Osteocyte (in vitro differentiated cells): ENCODE results near the gene CCDC174. TPM values are rescaled to one million over a fixed set of nuclear protein-coding genes. Genes with fewer than 3 reads are reported as not detected.
"Not testable (repeated sequence)": the region's sequence is repeated elsewhere in the genome, so short reads cannot be mapped to it uniquely, and the experiment has no call there.

ENCODE experiments used
- DNase-seq: peaks from one replicate; pipeline ENCODE4 v3.0.0; 2021; ENCODE audit warnings: mixed read lengths; ENCODE audit not compliant: unreplicated experiment; ENCODE audit errors: extremely low spot score
- H3K27ac Mint-ChIP-seq: one replicate; pipeline ENCODE4 v1.8.0; 2021; ENCODE audit warnings: mild to moderate bottlenecking, mixed read lengths; ENCODE audit not compliant: unreplicated experiment
- H3K27me3 Mint-ChIP-seq: one replicate; pipeline ENCODE4 v1.8.0; 2021; ENCODE audit warnings: mixed read lengths; ENCODE audit not compliant: unreplicated experiment
- H3K36me3 Mint-ChIP-seq: one replicate; pipeline ENCODE4 v1.8.0; 2021; ENCODE audit warnings: mixed read lengths; ENCODE audit not compliant: unreplicated experiment
- H3K4me1 Mint-ChIP-seq: one replicate; pipeline ENCODE4 v1.8.0; 2021; ENCODE audit warnings: mixed read lengths; ENCODE audit not compliant: unreplicated experiment
- H3K4me3 Mint-ChIP-seq: one replicate; pipeline ENCODE4 v1.8.0; 2021; ENCODE audit warnings: mild to moderate bottlenecking, moderate library complexity, mixed read lengths; ENCODE audit not compliant: unreplicated experiment
- H3K9me3 Mint-ChIP-seq: one replicate; pipeline ENCODE4 v1.8.0; 2021; ENCODE audit warnings: mixed read lengths; ENCODE audit not compliant: unreplicated experiment
- total RNA-seq: library from RNA; stranded (reverse); gene quantifications from 2 replicates; pipeline ENCODE4 v1.2.1, GENCODE V29; 2021
- TF ChIP-seq, protein P1 (sequence below): fragments of 200-600 bp; sonication (generic); IDR thresholded peaks from 2 replicates; pipeline ENCODE4 v1.5.0; 2021; ENCODE audit warnings: antibody characterized with exemption, mild to moderate bottlenecking, moderate library complexity

The CCDC174 gene
- total RNA-seq, 1 donor from 2014 or later: 18.4 TPM

DNA sequence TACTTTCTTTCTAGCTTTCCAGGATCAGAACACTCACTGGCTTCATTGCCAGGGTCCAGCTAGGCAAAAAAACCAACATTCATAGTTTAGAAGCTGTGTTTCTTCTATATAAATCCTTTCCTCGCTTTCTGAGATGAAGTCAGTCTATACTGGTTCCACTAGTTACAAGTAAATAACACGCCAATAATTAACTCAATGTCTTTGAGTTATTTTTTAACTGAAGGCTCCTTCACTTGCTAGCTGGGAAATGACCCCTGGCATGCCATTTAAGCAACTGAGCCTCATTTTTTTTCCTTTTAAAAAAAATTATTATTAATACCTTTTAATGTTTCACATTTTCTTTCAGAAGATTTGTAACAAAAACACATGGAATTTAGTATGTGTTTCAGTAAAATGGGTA, 2.1 kb upstream of the CCDC174 start:
- Mint-ChIP-seq H3K4me1 (peaks cover 25% of the 10 kb centered on the region), H3K27ac (no peak overlapping the region), H3K36me3 (peaks cover 6% of the 10 kb centered on the region), H3K4me3 (no peak overlapping the region), H3K9me3 (no peaks in the 10 kb centered on the region), H3K27me3 (peaks cover 6% of the 10 kb centered on the region)
- no peak for DNase-seq
- TF ChIP-seq, protein P1, sequence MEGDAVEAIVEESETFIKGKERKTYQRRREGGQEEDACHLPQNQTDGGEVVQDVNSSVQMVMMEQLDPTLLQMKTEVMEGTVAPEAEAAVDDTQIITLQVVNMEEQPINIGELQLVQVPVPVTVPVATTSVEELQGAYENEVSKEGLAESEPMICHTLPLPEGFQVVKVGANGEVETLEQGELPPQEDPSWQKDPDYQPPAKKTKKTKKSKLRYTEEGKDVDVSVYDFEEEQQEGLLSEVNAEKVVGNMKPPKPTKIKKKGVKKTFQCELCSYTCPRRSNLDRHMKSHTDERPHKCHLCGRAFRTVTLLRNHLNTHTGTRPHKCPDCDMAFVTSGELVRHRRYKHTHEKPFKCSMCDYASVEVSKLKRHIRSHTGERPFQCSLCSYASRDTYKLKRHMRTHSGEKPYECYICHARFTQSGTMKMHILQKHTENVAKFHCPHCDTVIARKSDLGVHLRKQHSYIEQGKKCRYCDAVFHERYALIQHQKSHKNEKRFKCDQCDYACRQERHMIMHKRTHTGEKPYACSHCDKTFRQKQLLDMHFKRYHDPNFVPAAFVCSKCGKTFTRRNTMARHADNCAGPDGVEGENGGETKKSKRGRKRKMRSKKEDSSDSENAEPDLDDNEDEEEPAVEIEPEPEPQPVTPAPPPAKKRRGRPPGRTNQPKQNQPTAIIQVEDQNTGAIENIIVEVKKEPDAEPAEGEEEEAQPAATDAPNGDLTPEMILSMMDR: no peak

DNA sequence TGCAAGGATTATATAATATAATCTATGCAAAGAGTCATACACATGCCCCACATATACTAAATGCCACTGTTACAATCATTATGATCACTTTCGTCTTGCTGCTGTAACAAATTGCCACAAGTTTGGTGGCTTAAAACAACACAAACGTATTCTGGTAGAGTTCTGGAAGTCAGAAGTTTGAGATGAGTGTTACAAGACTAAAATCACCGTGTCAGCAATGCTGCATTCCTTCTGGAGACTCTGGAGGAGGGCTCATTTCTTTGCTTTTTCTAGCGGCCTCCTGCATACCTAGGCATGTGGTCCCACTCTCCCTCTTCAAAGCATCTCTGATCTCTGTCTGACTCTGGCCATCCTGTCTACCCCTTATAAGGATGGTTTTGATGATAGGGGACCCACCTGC, 1.4 kb upstream of the CCDC174 start:
- Mint-ChIP-seq H3K36me3 (peaks cover 6% of the 10 kb centered on the region), H3K9me3 (no peaks in the 10 kb centered on the region), H3K4me1 (peaks cover 25% of the 10 kb centered on the region), H3K27me3 (peaks cover 5% of the 10 kb centered on the region), H3K4me3 (peak overlapping the region; percentile 88), H3K27ac (peak overlapping the region; percentile 97)
- DNase-seq: no peak
- TF ChIP-seq, protein P1: no peak

DNA sequence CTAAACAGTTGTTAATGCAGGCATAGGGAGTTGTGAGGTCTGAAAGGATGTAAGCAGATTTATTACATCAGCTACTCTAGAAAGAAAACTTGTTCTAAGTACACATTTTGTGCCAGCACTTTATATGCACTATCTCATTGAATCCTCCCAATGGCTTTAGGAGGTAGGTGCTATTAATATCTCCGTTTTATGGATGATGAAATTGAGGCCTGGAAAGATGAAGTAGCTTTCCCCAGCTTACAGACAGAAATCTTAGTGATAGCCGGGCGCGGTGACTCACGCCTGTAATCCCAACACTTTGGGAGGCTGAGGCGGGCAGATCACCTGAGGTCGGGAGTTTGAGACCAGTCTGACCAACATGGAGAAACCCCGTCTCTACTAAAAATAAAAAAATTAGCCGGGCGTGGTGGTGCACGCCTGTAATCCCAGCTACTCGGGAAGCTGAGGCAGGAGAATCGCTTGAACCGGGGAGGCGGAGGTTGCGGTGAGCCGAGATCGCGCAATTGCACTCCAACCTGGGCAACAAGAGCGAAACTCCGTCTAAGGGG, 872 bp downstream of the CCDC174 start:
- H3K9me3 Mint-ChIP-seq, H3K27me3 Mint-ChIP-seq, DNase-seq: not testable (repeated sequence)
- Mint-ChIP-seq H3K36me3 (peaks cover 18% of the 10 kb centered on the region), H3K4me1 (peaks cover 25% of the 10 kb centered on the region), H3K27ac (peak overlapping the region; percentile 97), H3K4me3 (peak overlapping the region; percentile 88)

DNA sequence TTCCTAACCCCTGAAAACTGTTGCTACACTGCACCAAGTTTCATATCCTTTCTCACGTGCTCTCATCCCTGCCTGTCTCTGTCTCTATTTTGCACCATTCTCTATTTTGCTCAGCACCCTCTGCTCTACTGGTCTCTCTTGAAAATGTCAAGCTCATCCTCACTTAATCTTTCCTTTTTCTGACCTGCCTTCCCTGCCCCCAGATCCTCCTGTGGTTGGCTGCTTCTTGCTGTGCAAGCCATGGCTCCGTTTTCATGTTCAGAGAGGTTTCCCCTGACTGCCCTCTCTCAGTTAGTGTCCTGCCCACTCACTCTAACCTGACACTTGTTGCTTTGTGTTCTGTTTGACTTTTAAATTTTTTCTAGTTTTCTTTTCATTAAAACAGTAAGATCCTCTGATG, 6.0 kb downstream of the CCDC174 start:
- Mint-ChIP-seq H3K4me1 (peaks cover 12% of the 10 kb centered on the region), H3K9me3 (no peaks in the 10 kb centered on the region), H3K27ac (no peak overlapping the region), H3K4me3 (no peak overlapping the region), H3K36me3 (peaks cover 51% of the 10 kb centered on the region), H3K27me3 (no peaks in the 10 kb centered on the region)
- TF ChIP-seq, protein P1: no peak
- DNase-seq: no peak

DNA sequence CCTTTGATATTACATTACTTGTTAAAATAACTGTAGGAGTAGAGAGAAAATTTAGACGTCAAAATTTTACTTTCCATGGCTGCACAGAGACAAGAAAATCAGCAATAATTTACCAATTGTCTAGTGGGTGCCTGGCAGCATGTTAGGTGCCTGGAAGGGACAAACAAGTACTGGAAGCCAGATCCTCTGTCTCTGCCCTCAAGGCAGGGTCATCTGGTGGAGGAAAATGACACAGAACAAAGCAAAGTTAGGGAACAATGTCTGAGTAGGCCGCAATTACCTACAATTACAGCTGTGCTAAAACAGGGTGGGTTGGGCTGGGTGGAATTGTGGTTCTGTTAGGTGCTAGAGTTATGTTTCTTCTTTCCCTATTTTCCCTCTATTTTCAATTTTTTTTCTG, 7.4 kb downstream of the CCDC174 start:
- Mint-ChIP-seq H3K9me3 (no peaks in the 10 kb centered on the region), H3K36me3 (peaks cover 58% of the 10 kb centered on the region), H3K4me1 (peaks cover under 1% of the 10 kb centered on the region), H3K27me3 (no peaks in the 10 kb centered on the region), H3K4me3 (no peak overlapping the region), H3K27ac (no peak overlapping the region)
- no peak for DNase-seq
- TF ChIP-seq, protein P1: no peak

DNA sequence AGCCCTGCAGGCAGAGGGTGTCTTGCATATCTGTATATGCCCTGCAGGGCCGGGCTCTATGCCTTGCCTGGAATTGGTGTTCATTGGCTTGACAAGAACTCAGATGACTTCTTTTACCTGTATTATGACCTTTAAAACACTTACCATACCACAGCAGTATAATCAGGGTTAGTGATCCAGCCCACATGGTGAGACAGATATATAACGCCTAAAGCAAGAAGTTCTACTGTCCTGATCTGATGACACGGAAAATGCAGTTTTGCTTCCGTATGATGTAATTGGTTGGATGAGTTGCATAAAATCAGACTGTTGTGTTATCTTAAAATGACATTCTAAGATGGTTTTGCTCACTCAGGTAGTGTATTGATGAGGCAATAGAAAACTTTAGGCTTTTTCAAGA, 9.4 kb downstream of the CCDC174 start:
- TF ChIP-seq, protein P1: no peak
- H3K4me1 Mint-ChIP-seq: no peaks in the 10 kb centered on the region
- H3K4me3 Mint-ChIP-seq: no peak overlapping the region
- H3K27me3 Mint-ChIP-seq: no peaks in the 10 kb centered on the region
- H3K27ac Mint-ChIP-seq: no peak overlapping the region
- H3K36me3 Mint-ChIP-seq: peaks cover 65% of the 10 kb centered on the region
- no peak for DNase-seq
- no peaks in the 10 kb centered on the region for H3K9me3 Mint-ChIP-seq
